ENCODE measurements around the gene MICA. TPM values are rescaled to one million over a fixed set of nuclear protein-coding genes. Genes with fewer than 3 reads are reported as not detected.
"Not testable (repeated sequence)": the region's sequence is repeated elsewhere in the genome, so short reads cannot be mapped to it uniquely, and the experiment has no call there.

MICA gene
- total RNA-seq, 1 experiment from 2014 or later = 35.0 TPM

- CTCF ChIA-PET = no interaction called here
These were observed 43.1 kb downstream of the MICA start for GRCh38 chr6:31446481-31446880.

GRCh38 chr6:31446999-31447789 is 43.8 kb downstream of the MICA start:
- H3K4me3 ChIP-seq (ENCODE audit: low read length); intact Hi-C loops (cut with micrococcal nuclease); H3K9me3 ChIP-seq (ENCODE audit: low read length); H3K4me2 ChIP-seq (ENCODE audit: low read length); BruUV-seq (replicated peaks); H3K27me3 ChIP-seq (ENCODE audit: low read length); H3K9me2 ChIP-seq (replicated peaks; ENCODE audit: low read length); H2AFZ ChIP-seq (ENCODE audit: low read length); H3K79me2 ChIP-seq (ENCODE audit: low read length); H4K20me1 ChIP-seq (ENCODE audit: low read length); ATAC-seq; DNase-seq; CTCF ChIA-PET; H3F3A ChIP-seq (ENCODE audit: low read length, unreplicated experiment); H3K9ac ChIP-seq (ENCODE audit: low read length); H3K4me1 ChIP-seq (ENCODE audit: insufficient read depth, low read length); H3K36me3 ChIP-seq (ENCODE audit: low read depth, low read length); H3K27ac ChIP-seq (ENCODE audit: low read length); POLR2A ChIA-PET (ENCODE audit: unreplicated experiment): not testable (repeated sequence)

More at GRCh38 chr6:31446481-31446880, 43.1 kb downstream of the MICA start:
- Histone ChIP-seq H3F3A (ENCODE audit: low read length, unreplicated experiment) (no peaks in the 10 kb centered on the region), H3K4me2 (ENCODE audit: low read length) (no peak overlapping the region), H3K36me3 (ENCODE audit: low read depth, low read length) (no peaks in the 10 kb centered on the region), H3K27me3 (ENCODE audit: low read length) (peaks cover 10% of the 10 kb centered on the region; the same call in 1 of the 2 replicates), H3K9me2 (replicated peaks; ENCODE audit: low read length) (no peaks in the 10 kb centered on the region), H3K9me3 (ENCODE audit: low read length) (no peaks in the 10 kb centered on the region), H3K79me2 (ENCODE audit: low read length) (no peaks in the 10 kb centered on the region), H4K20me1 (ENCODE audit: low read length) (no peaks in the 10 kb centered on the region), H3K9ac (ENCODE audit: low read length) (no peak overlapping the region), H3K4me1 (ENCODE audit: insufficient read depth, low read length) (no peaks in the 10 kb centered on the region), H2AFZ (ENCODE audit: low read length) (no peak overlapping the region), H3K27ac (ENCODE audit: low read length) (no peak overlapping the region), H3K4me3 (ENCODE audit: low read length) (no peak overlapping the region)
- no peak for ATAC-seq
- POLR2A ChIA-PET (ENCODE audit: unreplicated experiment) = no interaction called here
- TF ChIP-seq CTCF (conservative IDR thresholded peaks at IDR 0.05; ENCODE audit: low read depth, low read length) (no peak), EZH2phosphoT487 (IDR thresholded peaks at IDR 0.05; ENCODE audit: borderline replicate concordance, low read length) (no peak), EZH2 (IDR thresholded peaks at IDR 0.05; ENCODE audit: low read length, unreplicated experiment) (no peak)
- no TSS peak for BruUV-seq (replicated peaks)
- DNase-seq = no peak
- intact Hi-C loops (cut with micrococcal nuclease) = no loop called here

GRCh38 chr6:31450751-31451150 is 47.4 kb downstream of the MICA start:
- ChIA-PET POLR2A (ENCODE audit: unreplicated experiment) (no interaction called here), CTCF (no interaction called here)
- Histone ChIP-seq H2AFZ (ENCODE audit: low read length) (no peak overlapping the region), H3F3A (ENCODE audit: low read length, unreplicated experiment) (no peaks in the 10 kb centered on the region), H4K20me1 (ENCODE audit: low read length) (no peaks in the 10 kb centered on the region), H3K4me2 (ENCODE audit: low read length) (no peak overlapping the region), H3K4me3 (ENCODE audit: low read length) (no peak overlapping the region), H3K36me3 (ENCODE audit: low read depth, low read length) (no peaks in the 10 kb centered on the region), H3K27ac (ENCODE audit: low read length) (no peak overlapping the region), H3K4me1 (ENCODE audit: insufficient read depth, low read length) (no peaks in the 10 kb centered on the region), H3K9me2 (replicated peaks; ENCODE audit: low read length) (no peaks in the 10 kb centered on the region), H3K79me2 (ENCODE audit: low read length) (no peaks in the 10 kb centered on the region), H3K9ac (ENCODE audit: low read length) (no peak overlapping the region), H3K27me3 (ENCODE audit: low read length) (peaks cover 15% of the 10 kb centered on the region), H3K9me3 (ENCODE audit: low read length) (no peaks in the 10 kb centered on the region)
- no TSS peak for BruUV-seq (replicated peaks)
- DNase-seq = no peak
- intact Hi-C loops (cut with micrococcal nuclease) = no loop called here
- no peak for TF ChIP-seq CTCF (conservative IDR thresholded peaks at IDR 0.05; ENCODE audit: low read depth, low read length)
- ATAC-seq = no peak
